Natural killer cell (primary cell): ENCODE data around the gene KATNIP. TPM values are rescaled to one million over a fixed set of nuclear protein-coding genes. Genes with fewer than 3 reads are reported as not detected.
A peak's percentile ranks its signal among the peaks of the same experiment; 100 is the strongest.

Source experiments
- ATAC-seq, 3 donors: fragments of 150-1000 bp in 2 of 3; fragments of 200-7000 bp in 1 of 3; cut with Tn5 transposase; 1 replicate in 1 of 3; 2 replicates in 2 of 3; pipeline ENCODE4 v1.10.0; 2021; ENCODE audit warnings: mild to moderate bottlenecking in 2 of 3, moderate library complexity in 2 of 3
- DNase-seq, 2 donors: peaks; one replicate each; pipeline versions ENCODE4 v3.0.0 to v3.0.0-alpha.2; 2013 to 2021; ENCODE audit warnings: mixed read lengths in 1 of 2
- H3K27ac ChIP-seq: one replicate; pipeline ENCODE4 v1.5.1; 2013; ENCODE audit warnings: mild to moderate bottlenecking, low read length
- H3K27me3 ChIP-seq: one replicate; pipeline ENCODE4 v1.6.1; 2013; ENCODE audit warnings: low read length; ENCODE audit not compliant: control insufficient read depth, insufficient read depth
- H3K36me3 ChIP-seq: one replicate; pipeline ENCODE4 v1.6.1; 2013; ENCODE audit warnings: low read length; ENCODE audit not compliant: control insufficient read depth, insufficient read depth
- H3K4me1 ChIP-seq: one replicate; pipeline ENCODE4 v1.6.1; 2013; ENCODE audit warnings: low read length; ENCODE audit not compliant: control insufficient read depth, insufficient read depth
- H3K4me3 ChIP-seq: one replicate; pipeline ENCODE4 v1.5.1; 2013; ENCODE audit warnings: low read length
- H3K9me3 ChIP-seq: one replicate; pipeline ENCODE4 v1.6.1; 2013; ENCODE audit warnings: low read length; ENCODE audit not compliant: control insufficient read depth, insufficient read depth
- H3K27ac Mint-ChIP-seq, 2 donors: one replicate each; pipeline ENCODE4 v1.8.0; 2022; ENCODE audit warnings: mild to moderate bottlenecking in 2 of 2, mixed read lengths in 2 of 2, moderate library complexity in 1 of 2
- H3K27me3 Mint-ChIP-seq, 2 donors: one replicate each; pipeline ENCODE4 v1.8.0; 2022; ENCODE audit warnings: low read depth in 2 of 2, mixed read lengths in 2 of 2
- H3K36me3 Mint-ChIP-seq: one replicate; pipeline ENCODE4 v1.8.0; 2022; ENCODE audit warnings: mixed read lengths
- H3K4me1 Mint-ChIP-seq, 2 donors: one replicate each; pipeline ENCODE4 v1.8.0; 2022; ENCODE audit warnings: mixed read lengths in 2 of 2
- H3K4me3 Mint-ChIP-seq: one replicate; pipeline ENCODE4 v1.8.0; 2022; ENCODE audit warnings: mild to moderate bottlenecking, moderate library complexity, mixed read lengths
- H3K9me3 Mint-ChIP-seq, 2 donors: one replicate each; pipeline ENCODE4 v1.8.0; 2022; ENCODE audit warnings: mixed read lengths in 2 of 2
- WGBS: methylation state at CpG from one replicate; pipeline ENCODE4 v1.1.7; 2013; ENCODE audit warnings: missing lambda C conversion rate; ENCODE audit not compliant: insufficient coverage; 5-methylcytosine and 5-hydroxymethylcytosine counted together
- intact Hi-C: fragments of 100-400 bp; cut with micrococcal nuclease; formaldehyde crosslinking; loops from one replicate; pipeline ENCODE4 v1.14.2; 2022
- total RNA-seq, 4 donors: library from RNA; stranded (reverse); fragments of 120-200 nt in 1 of 4; gene quantifications; one replicate each; pipeline versions ENCODE4 v1.2.3 to v1.2.4, GENCODE V29; 2013 to 2022
- TF ChIP-seq, protein P1 (sequence below): fragments of 200-600 bp; IDR thresholded peaks from one replicate; pipeline ENCODE4 v1.8.0; 2022; ENCODE audit warnings: antibody characterized with exemption

KATNIP gene
- total RNA-seq, 3 donors from 2014 or later (not counting 1 experiment from before 2014, with no cell fraction given) = 32.6 to 38.4 (median 32.7) TPM

DNA sequence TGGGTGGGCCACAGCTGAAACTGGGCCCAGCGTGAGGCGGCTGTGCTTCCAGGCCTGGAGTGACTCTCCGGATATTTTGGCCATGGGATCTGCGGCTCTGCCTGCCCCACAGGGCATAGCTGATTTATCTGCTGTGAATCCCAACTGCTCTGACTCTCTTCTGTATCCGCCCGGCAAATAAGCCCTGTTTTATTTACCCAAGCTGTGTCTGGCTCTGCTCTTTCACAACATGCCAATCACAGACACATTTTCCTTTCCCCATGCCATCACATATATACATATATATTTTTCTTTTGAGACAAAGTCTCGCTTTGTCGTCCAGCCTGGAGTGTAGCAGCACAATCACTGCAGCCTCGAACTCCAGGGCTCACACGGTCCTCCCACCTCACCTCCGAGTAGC, 33.6 kb upstream of the KATNIP start:
- Histone ChIP-seq H3K4me3 (no peak overlapping the region), H3K9me3 (no peaks in the 10 kb centered on the region), H3K36me3 (peaks cover 37% of the 10 kb centered on the region), H3K4me1 (no peaks in the 10 kb centered on the region), H3K27me3 (no peaks in the 10 kb centered on the region), H3K27ac (no peak overlapping the region)
- TF ChIP-seq, protein P1, sequence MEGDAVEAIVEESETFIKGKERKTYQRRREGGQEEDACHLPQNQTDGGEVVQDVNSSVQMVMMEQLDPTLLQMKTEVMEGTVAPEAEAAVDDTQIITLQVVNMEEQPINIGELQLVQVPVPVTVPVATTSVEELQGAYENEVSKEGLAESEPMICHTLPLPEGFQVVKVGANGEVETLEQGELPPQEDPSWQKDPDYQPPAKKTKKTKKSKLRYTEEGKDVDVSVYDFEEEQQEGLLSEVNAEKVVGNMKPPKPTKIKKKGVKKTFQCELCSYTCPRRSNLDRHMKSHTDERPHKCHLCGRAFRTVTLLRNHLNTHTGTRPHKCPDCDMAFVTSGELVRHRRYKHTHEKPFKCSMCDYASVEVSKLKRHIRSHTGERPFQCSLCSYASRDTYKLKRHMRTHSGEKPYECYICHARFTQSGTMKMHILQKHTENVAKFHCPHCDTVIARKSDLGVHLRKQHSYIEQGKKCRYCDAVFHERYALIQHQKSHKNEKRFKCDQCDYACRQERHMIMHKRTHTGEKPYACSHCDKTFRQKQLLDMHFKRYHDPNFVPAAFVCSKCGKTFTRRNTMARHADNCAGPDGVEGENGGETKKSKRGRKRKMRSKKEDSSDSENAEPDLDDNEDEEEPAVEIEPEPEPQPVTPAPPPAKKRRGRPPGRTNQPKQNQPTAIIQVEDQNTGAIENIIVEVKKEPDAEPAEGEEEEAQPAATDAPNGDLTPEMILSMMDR = no peak
- Mint-ChIP-seq H3K9me3 (no peaks in the 10 kb centered on the region), H3K27ac (no peak overlapping the region), H3K36me3 (no peaks in the 10 kb centered on the region), H3K4me3 (no peak overlapping the region), H3K27me3 (no peaks in the 10 kb centered on the region), H3K4me1 (peaks cover 16 to 17% of the 10 kb centered on the region in 2 donors)
- DNase-seq (no peak), ATAC-seq (no peak)
- 97% methylated on average over 11 of the region's 11 CpGs for WGBS
- intact Hi-C loops = no loop called here

DNA sequence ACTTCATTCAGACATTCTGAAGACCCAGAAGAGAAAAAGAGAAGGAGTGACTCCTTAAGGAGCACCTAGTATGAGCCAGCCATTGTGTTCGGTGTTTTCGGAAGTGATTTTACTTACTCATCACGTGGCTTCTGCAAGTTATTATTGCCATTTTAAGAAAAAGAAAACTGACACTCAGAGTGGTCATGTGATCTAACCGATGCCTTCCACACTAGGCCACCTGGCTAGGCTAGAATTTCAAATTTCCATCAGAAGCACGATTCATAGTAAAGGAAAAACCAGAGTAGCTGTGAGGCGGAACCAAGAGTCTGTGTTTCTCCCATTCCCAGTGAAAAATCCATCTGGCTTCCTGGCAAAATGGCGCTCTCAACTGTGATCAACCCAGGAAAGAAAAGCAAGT, 32.3 kb upstream of the KATNIP start:
- H3K27me3 Mint-ChIP-seq = no peaks in the 10 kb centered on the region
- H3K27ac Mint-ChIP-seq = peak overlapping the region in 1 of 2 donors; percentile 41
- intact Hi-C loops = no loop called here
- no peaks in the 10 kb centered on the region for H3K9me3 Mint-ChIP-seq
- H3K4me3 Mint-ChIP-seq = no peak overlapping the region
- Histone ChIP-seq H3K27me3 (no peaks in the 10 kb centered on the region), H3K9me3 (no peaks in the 10 kb centered on the region), H3K4me1 (no peaks in the 10 kb centered on the region), H3K27ac (no peak overlapping the region), H3K4me3 (no peak overlapping the region), H3K36me3 (peaks cover 34% of the 10 kb centered on the region)
- DNase-seq (no peak), ATAC-seq (no peak)
- WGBS = 98% methylated on average over 7 of the region's 7 CpGs
- H3K36me3 Mint-ChIP-seq = peaks cover 4% of the 10 kb centered on the region
- H3K4me1 Mint-ChIP-seq = peaks cover 23 to 28% of the 10 kb centered on the region in 2 donors
- TF ChIP-seq, protein P1 = no peak

DNA sequence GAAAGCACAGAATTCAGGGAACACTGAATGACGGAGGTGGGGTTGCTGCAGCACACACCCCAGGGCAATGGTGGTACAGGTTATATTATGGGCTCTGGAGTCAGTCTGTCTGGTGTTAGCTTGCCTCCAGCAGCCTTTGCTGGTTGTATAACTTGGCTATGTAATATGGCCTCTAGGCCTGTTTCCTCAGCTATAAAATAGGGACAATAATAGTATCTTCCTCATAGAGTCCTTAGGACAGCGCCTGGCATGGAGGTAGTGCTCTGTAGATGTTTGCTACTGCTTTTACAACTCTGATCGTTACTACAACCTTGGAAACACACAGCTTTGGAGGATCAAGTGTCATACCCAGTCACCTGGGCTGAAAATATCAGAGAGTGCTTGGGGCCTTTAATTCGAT, 31.7 kb upstream of the KATNIP start:
- H3K36me3 Mint-ChIP-seq = peaks cover 10% of the 10 kb centered on the region
- ATAC-seq = no peak
- WGBS = 98% methylated on average over 4 of the region's 4 CpGs
- Histone ChIP-seq H3K9me3 (no peaks in the 10 kb centered on the region), H3K27ac (no peak overlapping the region), H3K4me3 (no peak overlapping the region), H3K27me3 (no peaks in the 10 kb centered on the region), H3K4me1 (no peaks in the 10 kb centered on the region), H3K36me3 (peaks cover 38% of the 10 kb centered on the region)
- H3K9me3 Mint-ChIP-seq = no peaks in the 10 kb centered on the region
- intact Hi-C loops = no loop called here
- no peak overlapping the region for H3K27ac Mint-ChIP-seq
- DNase-seq = no peak
- TF ChIP-seq, protein P1 = no peak
- peaks cover 18 to 28% of the 10 kb centered on the region in 2 donors for H3K4me1 Mint-ChIP-seq
- no peaks in the 10 kb centered on the region for H3K27me3 Mint-ChIP-seq
- no peak overlapping the region for H3K4me3 Mint-ChIP-seq

DNA sequence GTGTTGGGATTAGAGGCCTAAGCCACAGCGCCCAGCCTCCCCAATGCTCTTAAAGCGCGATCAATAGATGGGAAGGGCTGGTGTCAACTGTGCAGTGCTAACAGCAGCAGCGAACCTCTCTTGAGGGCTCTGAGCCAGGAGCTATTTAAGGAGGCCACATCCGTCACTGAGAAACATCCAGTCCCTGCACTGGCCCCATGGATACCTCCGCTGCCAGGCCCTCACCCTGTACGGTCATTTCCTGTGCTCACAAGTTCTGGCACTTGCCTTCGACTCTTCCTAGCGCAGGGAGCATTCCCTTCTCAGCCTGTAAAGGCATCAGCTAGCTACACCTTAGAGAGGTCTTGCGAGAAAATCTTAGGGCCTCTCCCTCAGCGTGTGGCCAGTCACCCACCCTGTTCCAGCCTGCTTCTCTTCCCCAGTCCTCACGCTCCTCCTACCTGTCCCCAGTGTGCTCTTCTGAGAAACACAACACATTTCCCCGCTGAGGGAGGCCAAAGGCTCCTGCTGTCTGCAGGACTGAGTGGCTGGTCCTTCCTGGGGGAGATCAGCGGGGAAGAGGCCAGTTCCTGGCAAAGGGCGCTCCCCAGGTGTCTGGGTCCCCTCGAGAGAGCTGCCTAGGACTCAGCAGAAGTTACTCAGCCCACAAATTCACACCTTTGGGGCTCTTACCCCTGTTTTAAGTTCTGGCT, 28.8 kb upstream of the KATNIP start:
- H3K36me3 ChIP-seq = peaks cover 65% of the 10 kb centered on the region
- intact Hi-C loops = no loop called here
- no peak overlapping the region for H3K27ac ChIP-seq
- ATAC-seq = peak in 1 of 3 donors; percentile 36
- DNase-seq = no peak
- Mint-ChIP-seq H3K9me3 (no peaks in the 10 kb centered on the region), H3K27me3 (no peaks in the 10 kb centered on the region), H3K27ac (peak overlapping the region; percentile 56 to 70), H3K36me3 (peaks cover 21% of the 10 kb centered on the region), H3K4me3 (no peak overlapping the region), H3K4me1 (peaks cover 17 to 25% of the 10 kb centered on the region in 2 donors)
- no peak overlapping the region for H3K4me3 ChIP-seq
- H3K9me3 ChIP-seq = no peaks in the 10 kb centered on the region
- 85% methylated on average over 16 of the region's 16 CpGs for WGBS
- H3K27me3 ChIP-seq = no peaks in the 10 kb centered on the region
- H3K4me1 ChIP-seq = no peaks in the 10 kb centered on the region
- TF ChIP-seq, protein P1 = no peak
